Mammary microvascular endothelial cell (primary cell): ENCODE results near the gene NFYC. TPM values are rescaled to one million over a fixed set of nuclear protein-coding genes. Genes with fewer than 3 reads are reported as not detected.

Experiments
- total RNA-seq: library from RNA; depleted of rRNA; stranded (reverse); fragments of >200 nt; gene quantifications from 2 replicates; pipeline ENCODE4 v1.2.3, GENCODE V29; 2015

Gene NFYC
- 33.9 and 36.6 TPM in 2 replicates for total RNA-seq

GRCh38 chr1:40691538-40692428 is at the start of gene NFYC:
Gene NFYC, plus strand, starts transcription at chr1:40691704. Its CDS starts 47,140 bp downstream, at chr1:40738844.

GRCh38 chr1:40665335-40666171 is 26.0 kb upstream of the NFYC start, which contains the start of gene RIMS3:
Gene RIMS3, minus strand, starts transcription at chr1:40665682. Its CDS starts 23,757 bp downstream, at chr1:40641925.

GRCh38 chr1:40783001-40783905 is 91.7 kb downstream of the NFYC start, which contains the start of gene KCNQ4:
Gene KCNQ4, plus strand, starts transcription at chr1:40783787. Its CDS starts 307 bp downstream, at chr1:40784094.

Other genes with a start within 250 kb of the NFYC start
- 3.9 and 4.7 TPM in 2 replicates for gene ZFP69B, start 241.2 kb upstream of the NFYC start, total RNA-seq
- 2.1 and 2.4 TPM in 2 replicates for gene ZFP69, start 214.4 kb upstream of the NFYC start, total RNA-seq
- gene EXO5, start 182.9 kb upstream of the NFYC start, total RNA-seq, result 16.3 and 17.6 TPM in 2 replicates
- gene ZNF684, start 160.1 kb upstream of the NFYC start, total RNA-seq, result 2.6 and 3.8 TPM in 2 replicates
- 0.10 and 0.20 TPM in 2 replicates for gene RIMS3, start 26.0 kb upstream of the NFYC start, total RNA-seq
- not detected in 2 replicates for gene KCNQ4, start 92.1 kb downstream of the NFYC start, total RNA-seq
- gene CITED4, start 170.7 kb downstream of the NFYC start, total RNA-seq, result 6.1 and 11.2 TPM in 2 replicates